ENCODE results near the gene HCN1. TPM values are rescaled to one million over a fixed set of nuclear protein-coding genes. Genes with fewer than 3 reads are reported as not detected.

HCN1 gene
- total and polyA plus RNA-seq, 2 of the 8 experiments (the other 6 are each of a cell fraction or from before 2014, with no cell fraction given): 1.1 to 6.7 TPM

GRCh38 chr5:45617859-45618416 is 78.2 kb downstream of the HCN1 start:
- H4K5ac ChIP-seq (ENCODE audit: insufficient read length, low read depth, low read length): no peak overlapping the region
- H3K23ac ChIP-seq (ENCODE audit: insufficient read length): no peak overlapping the region
- no peak overlapping the region for H2BK15ac ChIP-seq (ENCODE audit: low read length)
- POLR2A ChIA-PET (ENCODE audit: partially characterized antibody): no interaction called here
- H2AK5ac ChIP-seq (ENCODE audit: low read depth, low read length): no peak overlapping the region
- H2BK20ac ChIP-seq (ENCODE audit: low read length): no peak overlapping the region
- H3K23me2 ChIP-seq (ENCODE audit: low read depth, low read length): no peaks in the 10 kb centered on the region
- no peak overlapping the region for H2AFZ ChIP-seq (ENCODE audit: low read length)
- H3K79me1 ChIP-seq (ENCODE audit: low read depth, low read length): no peaks in the 10 kb centered on the region
- H3K14ac ChIP-seq (ENCODE audit: insufficient read length): no peak overlapping the region
- H3K79me2 ChIP-seq (ENCODE audit: control insufficient read depth in 1 of 2, insufficient read depth in 2 of 2, low read length in 2 of 2): 0 out of 4 replicates have a peak, but pooled peaks cover 0 to 3% of the 10 kb centered on the region in 2 experiments
- H3K9me3 ChIP-seq (ENCODE audit: insufficient read depth in 2 of 2, low read depth in 1 of 2, low read length in 1 of 2): no peaks in the 10 kb centered on the region
- no peak overlapping the region for H2BK120ac ChIP-seq (replicated peaks; ENCODE audit: low read depth, low read length)
- no peak overlapping the region for H3K9ac ChIP-seq (replicated peaks in 1 of 4; ENCODE audit: extremely low read depth in 1 of 4, low read depth in 3 of 4, low read length in 3 of 4)
- H4K20me1 ChIP-seq (replicated peaks in 1 of 2; ENCODE audit: control insufficient read depth in 1 of 2, insufficient read depth in 2 of 2, low read length in 2 of 2): no peaks in the 10 kb centered on the region
- 81% methylated on average over 3 of the region's 3 CpGs; no CpG with 5 or more reads in 1 of the 2 experiments for WGBS, 2 experiments (ENCODE audit: extremely low coverage in 1 of 2, insufficient coverage in 1 of 2, insufficient read length in 1 of 2, insufficient replicate concordance in 2 of 2, low coverage in 1 of 2, low lambda C conversion rate in 2 of 2, missing lambda C conversion rate in 1 of 2)
- peaks cover 0 to 6% (median 3%) of the 10 kb centered on the region in 4 experiments; a peak in 1 of 7 replicates for H3K4me1 ChIP-seq (replicated peaks in 1 of 4; ENCODE audit: control insufficient read depth in 3 of 4, insufficient read depth in 4 of 4, low read length in 3 of 4)
- H2BK12ac ChIP-seq (ENCODE audit: low read depth, low read length): no peak overlapping the region
- no peak overlapping the region for H4K8ac ChIP-seq (ENCODE audit: extremely low read depth, insufficient read depth, low read length)
- H4K91ac ChIP-seq (replicated peaks; ENCODE audit: insufficient read length, low read length): no peak overlapping the region
- no peaks in the 10 kb centered on the region for H3K36me3 ChIP-seq (ENCODE audit: control insufficient read depth in 2 of 4, insufficient read depth in 4 of 4, low read length in 3 of 4)
- no peak overlapping the region for H3K4ac ChIP-seq (replicated peaks; ENCODE audit: insufficient read length, low read depth, low read length)
- CTCF ChIA-PET (ENCODE audit: partially characterized antibody): interaction anchor here (1.1 kb wide), 1 partner anchor 12 kb away, joined by 3 read pairs; no protein-coding TSS in a partner anchor
- no peak overlapping the region for H3K27ac ChIP-seq (ENCODE audit: low read depth, low read length)
- no peak overlapping the region for H3K18ac ChIP-seq (ENCODE audit: extremely low read depth, low read length)
- H3K4me2 ChIP-seq (ENCODE audit: insufficient read depth in 1 of 2, low read depth in 2 of 2, low read length in 2 of 2): no peak overlapping the region
- H3K4me3 ChIP-seq (ENCODE audit: extremely low read depth in 1 of 4, insufficient read depth in 2 of 4, low read depth in 3 of 4, low read length in 4 of 4): no peak overlapping the region
- DNase-seq (ENCODE audit: low read depth in 1 of 2, low spot score in 2 of 2): no peak
- H3K27me3 ChIP-seq (replicated peaks in 1 of 4; ENCODE audit: control insufficient read depth in 3 of 4, extremely low read depth in 1 of 4, insufficient read depth in 3 of 4, low read length in 3 of 4): no peaks in the 10 kb centered on the region
- no peak overlapping the region for H3K56ac ChIP-seq (replicated peaks; ENCODE audit: insufficient read length, low read depth, low read length)
- no peak overlapping the region for H2BK5ac ChIP-seq (ENCODE audit: low read depth, low read length)
- FAIRE-seq: no peak
- TF ChIP-seq KDM1A (IDR thresholded peaks at IDR 0.05; ENCODE audit: borderline replicate concordance, low read length) (no peak), JUN (IDR thresholded peaks at IDR 0.05; ENCODE audit: low read depth, low read length) (no peak), RBBP5 (IDR thresholded peaks at IDR 0.05; ENCODE audit: borderline replicate concordance, low read depth, low read length) (no peak)

Data from H1 (cell line).